Measurements from ENCODE around the gene HOXB7. TPM values are rescaled to one million over a fixed set of nuclear protein-coding genes. Genes with fewer than 3 reads are reported as not detected.

Gene HOXB7
- total RNA-seq, 4 donors from 2014 or later: 5.3 to 11.5 (median 8.4) TPM

- no peak for ATAC-seq (ENCODE audit: low FRiP score)
- TF ChIP-seq CTCF (IDR thresholded peaks at IDR 0.05): no peak
- DNase-seq (ENCODE audit: low spot score): no peak
Measured at GRCh38 chr17:48586355-48587258, 24.2 kb downstream of the HOXB7 start.

GRCh38 chr17:48584223-48584741, 26.5 kb downstream of the HOXB7 start:
- ATAC-seq (ENCODE audit: low FRiP score): no peak
- no peak for DNase-seq (ENCODE audit: low spot score)
- TF ChIP-seq CTCF (IDR thresholded peaks at IDR 0.05): no peak

- TF ChIP-seq CTCF (IDR thresholded peaks at IDR 0.05): no peak
- DNase-seq (ENCODE audit: low spot score): no peak
- ATAC-seq (ENCODE audit: low FRiP score): no peak
Measured at GRCh38 chr17:48583708-48584222, 27.1 kb downstream of the HOXB7 start.

- ATAC-seq (ENCODE audit: low FRiP score): no peak
- DNase-seq (ENCODE audit: low spot score): no peak
- TF ChIP-seq CTCF (IDR thresholded peaks at IDR 0.05): no peak
Measured at GRCh38 chr17:48582750-48583069, 28.1 kb downstream of the HOXB7 start.

- ATAC-seq (ENCODE audit: low FRiP score) (no peak), DNase-seq (ENCODE audit: low spot score) (no peak)
- TF ChIP-seq CTCF (IDR thresholded peaks at IDR 0.05): no peak
Measured at GRCh38 chr17:48579760-48580554, 30.9 kb downstream of the HOXB7 start.

GRCh38 chr17:48579471-48579759, 31.4 kb downstream of the HOXB7 start:
- TF ChIP-seq CTCF (IDR thresholded peaks at IDR 0.05): no peak
- ATAC-seq (ENCODE audit: low FRiP score): no peak

More at GRCh38 chr17:48579471-48579759, 31.4 kb downstream of the HOXB7 start:
- no peak for DNase-seq (ENCODE audit: low spot score)

Data from omental fat pad (tissue), 4 donors.